Adrenal gland (tissue), 5 donors: Measurements from ENCODE around the gene SGMS1.

ENCODE experiments used
- CTCF ChIP-seq, 6 experiments: fragments of 450-650 bp in 4 of 6; fragments of 200-600 bp in 2 of 6; sonication (generic) in 1 of 6; IDR thresholded peaks; 1 replicate in 5 of 6; 2 replicates in 1 of 6; pipeline versions ENCODE4 v1.5.1 to v1.8.0; 2016 to 2021; ENCODE audit warnings: antibody characterized with exemption in 6 of 6, mild to moderate bottlenecking in 2 of 6, moderate library complexity in 1 of 6
- POLR2A ChIP-seq, 2 donors: fragments of 450-650 bp; IDR thresholded peaks; one replicate each; pipeline ENCODE4 v1.6.1; 2017; ENCODE audit warnings: antibody characterized with exemption in 2 of 2, mild to moderate bottlenecking in 2 of 2, moderate library complexity in 1 of 2
- donor health status: DM: no; HTN: no; CAD: no.

DNA sequence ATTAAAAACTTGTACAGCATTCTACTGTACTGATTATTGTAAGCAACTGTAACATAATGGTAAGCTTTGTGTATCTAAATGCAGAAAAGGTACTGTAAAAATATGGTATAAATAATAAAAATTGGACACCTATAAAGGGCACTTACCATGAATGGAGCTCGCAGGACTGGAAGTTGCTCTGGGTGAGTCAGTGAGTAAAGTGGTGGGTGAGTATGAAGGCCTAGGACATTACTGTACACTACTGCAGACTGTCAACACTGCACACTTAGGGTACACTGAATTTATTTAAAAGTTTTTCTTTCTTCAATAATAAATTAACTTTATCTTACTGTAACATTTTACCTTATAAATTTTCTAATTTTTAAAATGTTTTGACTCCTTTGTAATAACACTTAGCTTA, 253.8 kb downstream of the SGMS1 start:
- TF ChIP-seq CTCF (IDR thresholded peaks at IDR 0.05), result no peak
- TF ChIP-seq POLR2A (IDR thresholded peaks at IDR 0.05), result no peak
